Right lobe of liver (tissue), 4 donors: ENCODE data around the gene CATSPER1.

Experiments
- CTCF ChIP-seq, 4 donors: fragments of 200-600 bp in 3 of 4; fragments of 450-650 bp in 1 of 4; IDR thresholded peaks; one replicate each; pipeline versions ENCODE4 v1.5.1 to v1.8.0; 2016 to 2022; ENCODE audit warnings: antibody characterized with exemption in 4 of 4, mild to moderate bottlenecking in 2 of 4
- POLR2A ChIP-seq: fragments of 450-650 bp; IDR thresholded peaks from one replicate; pipeline ENCODE4 v1.6.1; 2017; ENCODE audit warnings: antibody characterized with exemption, mild to moderate bottlenecking
- donor health status: DM: no; HTN: no; CAD: no.
- donor health status: DM: no; HTN: no; CAD: no.
- donor health status: DM: no; HTN: yes; CAD: no.

DNA sequence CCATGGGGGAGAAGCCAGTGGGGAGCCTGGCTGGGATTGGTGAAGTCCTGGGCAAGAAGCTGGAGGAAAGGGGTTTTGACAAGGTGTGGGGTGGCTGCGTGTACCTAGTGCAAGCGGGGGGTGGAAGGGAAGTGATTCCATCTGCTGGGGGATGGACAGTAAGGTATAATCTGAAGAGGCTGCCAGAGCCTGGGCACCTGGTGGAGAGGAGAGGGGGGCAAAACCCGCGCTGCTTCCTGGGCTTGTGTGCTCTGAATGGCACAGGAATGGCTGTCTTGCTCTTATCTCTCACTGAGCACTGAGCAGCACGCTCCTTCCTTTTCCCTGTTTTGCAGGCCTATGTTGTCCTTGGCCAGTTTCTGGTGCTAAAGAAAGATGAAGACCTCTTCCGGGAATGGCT, 23.0 kb downstream of the CATSPER1 start:
- TF ChIP-seq POLR2A = no peak
- no peak for TF ChIP-seq CTCF (IDR thresholded peaks at IDR 0.05)
